Dermis microvascular lymphatic vessel endothelial cell (primary cell): Measurements from ENCODE around the gene PPP3R1. TPM values are rescaled to one million over a fixed set of nuclear protein-coding genes. Genes with fewer than 3 reads are reported as not detected.
A peak's percentile ranks its signal among the peaks of the same experiment; 100 is the strongest.

Experiments used
- DNase-seq, 2 donors: peaks; one replicate each; pipeline versions ENCODE4 v3.0.0 to v3.0.0-alpha.2; 2010; ENCODE audit warnings: low read depth in 2 of 2
- total RNA-seq: library from RNA; depleted of rRNA; stranded (reverse); fragments of >200 nt; gene quantifications from 2 replicates; pipeline ENCODE4 v1.2.1, GENCODE V29; 2014

PPP3R1 gene
- total RNA-seq, 1 donor from 2014 or later: 16.6 TPM

- DNase-seq: no peak
These were observed 96.7 kb downstream of the PPP3R1 start for GRCh38 chr2:68155618-68156017.

- DNase-seq: no peak
These were observed 99.5 kb downstream of the PPP3R1 start for GRCh38 chr2:68152681-68153347.

DNA sequence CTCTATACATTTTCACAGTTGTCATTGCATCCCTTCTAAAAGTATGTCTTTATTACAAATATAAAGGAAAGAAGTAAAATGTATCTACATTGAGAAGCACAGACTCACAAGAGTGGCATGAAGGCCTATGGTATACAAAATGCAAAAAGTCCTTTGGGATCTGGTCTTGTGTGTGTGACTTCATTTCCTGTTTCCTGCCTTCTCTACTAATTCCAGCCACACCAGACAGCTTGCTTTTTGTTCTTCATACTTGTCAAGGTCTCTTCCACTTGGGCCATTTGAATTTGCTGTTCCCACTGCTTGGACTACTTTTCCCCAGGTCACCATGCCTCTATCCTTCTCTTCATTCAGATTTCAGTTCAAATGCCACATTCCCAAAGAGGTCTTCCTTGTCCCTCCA lies 101.3 kb downstream of the PPP3R1 start:
- DNase-seq: peak in 1 of 2 donors; percentile 36

DNA sequence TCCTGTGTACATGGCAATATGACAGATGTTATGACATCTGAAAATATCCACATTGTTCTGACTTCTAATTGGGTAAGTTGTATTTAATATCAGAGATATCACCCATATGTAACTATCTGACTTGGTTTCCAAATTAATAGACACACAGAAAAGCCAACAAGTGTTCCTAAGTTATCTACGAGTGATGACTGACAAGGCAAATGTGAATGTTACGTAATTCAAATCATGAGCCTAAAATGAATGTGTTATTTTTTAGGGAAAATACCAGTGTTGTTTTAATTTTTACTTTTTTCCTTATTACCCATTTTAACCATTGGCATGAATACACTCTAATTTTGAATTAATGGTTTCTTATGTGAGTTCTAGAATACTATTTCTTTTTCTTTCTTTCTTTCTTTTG lies 110.5 kb downstream of the PPP3R1 start:
- no peak for DNase-seq

DNA sequence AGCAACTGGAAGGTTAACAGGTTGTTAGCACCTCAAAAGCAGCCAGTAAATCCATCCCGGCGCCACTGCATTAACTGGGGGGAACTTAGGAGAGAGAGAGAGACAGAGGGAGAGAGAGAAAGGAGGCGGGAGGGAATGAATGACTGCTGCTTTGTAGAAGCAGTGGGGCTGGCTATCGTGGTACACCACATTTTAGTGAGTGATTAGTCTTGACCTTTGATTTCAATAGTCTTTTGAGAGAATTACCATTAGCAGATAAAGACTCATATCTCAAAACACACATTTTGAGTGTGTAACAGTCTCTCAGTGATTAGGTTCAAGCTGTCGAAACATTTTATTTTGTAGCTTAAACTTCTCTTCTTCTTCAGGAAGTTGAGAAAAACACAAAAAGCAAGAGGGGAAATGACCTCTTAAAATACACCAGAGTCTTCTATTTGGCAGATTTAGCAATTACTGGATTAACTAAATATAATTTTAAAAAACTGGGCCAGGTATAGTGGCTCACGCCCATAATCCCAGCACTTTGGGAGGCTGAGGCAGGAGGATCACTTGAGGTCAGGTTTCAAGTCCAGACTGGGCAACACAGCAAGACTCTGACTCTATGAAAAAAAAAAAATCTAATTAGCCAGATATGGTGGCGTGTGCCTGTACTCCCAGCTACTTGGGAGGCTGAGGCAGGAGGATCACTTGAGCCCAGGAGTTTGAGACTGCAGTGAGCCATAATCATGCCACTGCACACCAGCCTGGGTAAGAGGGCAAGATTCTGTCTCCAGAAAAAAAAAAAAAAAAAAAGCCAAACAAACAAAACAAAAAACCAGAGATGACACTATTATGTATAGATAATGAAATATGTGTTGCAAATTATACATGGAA lies 116.6 kb downstream of the PPP3R1 start:
- DNase-seq: no peak

GRCh38 chr2:68134554-68134953 lies 117.8 kb downstream of the PPP3R1 start:
- DNase-seq: no peak

- DNase-seq: no peak
These were observed 118.2 kb downstream of the PPP3R1 start for GRCh38 chr2:68134120-68134519.

Other genes with a start within 250 kb of the PPP3R1 start
- gene C1D, start 189.5 kb downstream of the PPP3R1 start, total RNA-seq: 13.0 and 16.0 TPM in 2 replicates
- 9.9 and 11.3 TPM in 2 replicates for gene PNO1, start 94.6 kb downstream of the PPP3R1 start, total RNA-seq
- 31.2 and 44.9 TPM in 2 replicates for gene CNRIP1, start 67.4 kb upstream of the PPP3R1 start, total RNA-seq
- under 0.01 and 0.26 TPM in 2 replicates for gene PLEK, start 112.8 kb upstream of the PPP3R1 start, total RNA-seq
- gene FBXO48, start 214.8 kb upstream of the PPP3R1 start, total RNA-seq: 0.13 and 0.25 TPM in 2 replicates
- 4.0 and 6.4 TPM in 2 replicates for gene APLF, start 215.1 kb upstream of the PPP3R1 start, total RNA-seq